ENCODE results near the gene FOXF2.

FOXF2 gene

DNA sequence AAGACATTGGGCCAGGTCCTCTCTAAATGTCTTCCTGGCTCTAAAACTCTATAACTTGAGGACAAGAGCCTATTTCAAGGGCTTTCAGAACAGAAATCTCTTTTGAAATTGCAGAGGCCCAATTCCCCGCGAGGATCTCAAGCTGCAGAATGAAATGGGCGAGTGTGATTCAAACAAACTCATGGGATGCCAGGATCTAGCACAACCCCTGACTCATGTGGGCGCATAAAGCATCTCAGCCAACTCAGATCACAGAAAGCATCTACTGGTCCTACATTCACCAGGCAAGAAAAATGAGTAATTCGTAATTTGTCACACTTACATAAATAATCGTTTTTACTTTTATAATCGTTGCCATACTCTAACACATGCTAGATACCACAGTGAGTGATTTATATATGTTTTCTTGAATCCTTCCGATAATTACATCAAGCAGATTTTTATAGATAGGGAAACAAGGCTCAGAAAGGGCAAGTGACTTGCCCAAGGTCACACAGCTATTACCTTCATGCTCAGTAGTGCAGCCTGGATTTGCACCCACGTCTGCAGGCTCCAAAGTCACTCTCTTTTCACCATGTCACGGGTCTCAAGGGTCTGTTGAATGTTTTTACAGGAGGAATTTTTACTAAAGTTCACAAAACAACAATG lies 26.2 kb downstream of the FOXF2 start:
- DNase-seq, result no peak

DNA sequence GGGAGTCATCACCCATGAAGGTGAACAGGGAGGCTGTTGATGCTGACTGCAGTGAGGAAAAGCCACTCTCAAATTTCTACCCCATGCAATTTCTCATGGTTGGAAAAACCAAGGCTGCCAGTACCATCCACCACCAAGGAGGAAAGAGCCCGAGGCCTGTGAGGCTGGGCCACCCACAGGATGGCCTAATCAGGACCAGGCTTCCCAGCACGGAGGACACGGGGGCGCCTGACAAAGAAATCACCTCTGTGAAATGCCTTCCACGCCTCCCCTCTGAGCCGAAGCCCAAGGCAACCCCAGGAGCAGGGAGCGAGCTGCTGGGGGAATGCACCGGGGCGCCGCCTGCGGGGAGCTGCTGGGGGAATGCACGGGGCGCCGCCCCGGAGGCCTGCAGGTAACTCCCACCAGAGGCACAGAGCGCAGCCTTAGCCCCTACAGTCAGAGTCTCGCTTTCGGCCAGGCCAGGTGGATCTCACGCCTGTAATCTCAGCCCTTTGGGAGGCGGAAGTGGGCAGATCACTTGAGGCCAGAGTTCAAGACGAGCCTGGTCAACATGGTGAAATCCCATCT lies 26.9 kb downstream of the FOXF2 start:
- no peak for DNase-seq

DNA sequence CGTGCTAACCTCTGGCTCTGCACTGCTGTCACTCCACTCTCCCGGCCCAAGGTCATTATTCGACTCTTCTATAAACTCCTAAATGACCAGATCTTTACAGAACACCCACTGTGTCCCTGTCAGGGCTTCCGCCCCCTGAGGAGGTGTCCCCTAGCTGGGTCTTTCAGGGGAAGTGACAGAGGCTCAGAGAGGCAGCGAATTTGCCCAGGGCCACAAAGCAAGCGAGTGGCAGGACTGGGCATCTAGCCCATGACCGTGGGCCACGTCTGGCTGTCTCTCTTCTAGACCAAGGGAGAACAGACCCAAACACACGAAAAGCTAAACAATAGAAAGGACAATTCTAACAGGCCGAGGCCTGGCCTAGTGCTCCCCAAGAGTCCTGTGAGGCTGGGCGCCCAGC lies 27.4 kb downstream of the FOXF2 start:
- no peak for DNase-seq

DNA sequence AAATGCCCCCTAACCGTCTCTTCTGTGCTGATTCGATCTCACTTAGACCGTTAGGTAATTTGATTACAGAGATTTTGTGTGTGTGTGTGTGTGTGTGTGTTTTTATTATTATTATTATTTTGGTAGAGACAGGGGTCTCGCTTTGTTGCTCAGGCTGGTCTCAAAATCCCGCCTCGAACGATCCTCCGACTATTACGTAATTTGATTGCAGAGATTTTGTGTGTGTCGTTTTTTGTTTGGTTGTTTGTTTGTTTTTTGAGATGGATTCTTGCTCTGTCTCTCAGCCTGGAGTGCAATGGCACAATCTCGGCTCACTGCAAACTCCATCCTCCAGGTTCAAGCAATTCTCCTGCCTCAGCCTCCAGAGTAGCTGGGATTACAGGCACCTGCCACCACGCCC lies 28.3 kb downstream of the FOXF2 start:
- DNase-seq, result no peak

DNA sequence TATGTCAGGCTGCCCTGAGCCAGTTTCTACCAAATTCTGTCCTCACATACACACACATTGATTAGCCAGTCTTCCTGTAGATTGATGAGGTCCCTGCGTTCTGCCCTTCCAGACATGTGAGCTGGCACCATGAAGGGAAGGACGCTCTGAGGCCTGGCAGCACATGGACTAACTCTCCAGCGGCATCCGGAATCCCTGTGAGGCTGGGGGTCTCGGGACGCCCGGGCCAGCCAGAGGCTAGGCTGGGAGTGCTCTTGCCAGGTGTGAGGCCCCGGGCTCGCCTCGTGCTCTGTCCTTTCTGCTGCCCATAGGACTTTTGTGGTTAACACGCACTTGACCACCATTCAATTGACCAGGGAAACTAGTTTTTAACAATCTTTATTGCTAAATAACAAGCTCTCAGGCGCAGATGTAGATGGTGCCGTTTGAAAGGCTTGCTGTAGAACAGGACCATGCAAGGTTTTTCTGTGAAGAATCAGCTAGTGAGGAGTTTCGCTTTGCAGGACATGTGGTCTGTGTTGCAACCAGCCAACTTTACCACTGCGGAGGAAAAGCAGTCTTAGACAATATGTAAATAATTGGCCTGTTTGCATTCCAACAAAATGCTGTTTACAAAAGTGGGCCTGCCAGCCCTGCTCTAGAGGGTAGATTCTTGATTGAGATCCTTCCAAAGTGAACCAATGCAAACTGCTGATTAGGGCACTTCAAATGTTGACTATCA lies 29.3 kb downstream of the FOXF2 start:
- no peak for DNase-seq

DNA sequence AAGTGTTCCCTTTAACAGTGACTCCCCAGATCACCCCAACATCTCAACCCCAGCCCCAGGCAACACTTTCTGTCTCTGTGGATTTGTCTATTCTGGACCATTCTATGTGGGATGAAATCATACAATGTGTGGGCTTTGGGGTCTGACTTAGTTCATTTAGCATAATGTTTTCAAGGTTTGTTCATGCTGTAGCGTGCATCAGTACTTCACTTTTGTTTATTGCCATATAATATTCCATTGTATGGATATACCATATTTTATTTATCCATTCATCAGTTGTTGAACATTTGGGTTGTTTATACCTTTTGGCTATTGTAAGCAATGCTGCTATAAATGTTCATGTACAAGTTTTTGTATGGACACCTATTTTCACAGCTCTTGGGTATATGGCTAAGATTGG lies 31.0 kb downstream of the FOXF2 start:
- DNase-seq, result no peak

DNA sequence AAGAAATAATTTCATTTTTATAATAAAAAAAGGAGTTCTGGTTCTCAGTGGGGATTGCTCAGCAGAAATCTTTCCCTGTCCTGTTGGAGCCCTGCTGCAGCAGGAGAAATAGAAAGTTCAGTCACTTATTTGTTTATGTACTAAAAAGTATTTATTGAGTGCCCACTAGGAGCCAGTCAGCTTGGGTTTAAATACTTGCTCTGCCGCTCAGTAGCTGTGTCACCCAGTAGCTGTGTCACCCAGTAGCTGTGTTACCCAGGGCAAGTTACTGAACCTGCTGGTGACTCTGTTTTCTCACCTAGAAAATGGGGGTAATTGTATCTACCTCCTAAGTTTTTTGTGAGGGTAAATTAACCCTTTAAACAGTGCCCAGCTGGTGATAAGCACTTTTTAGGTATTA lies 32.9 kb downstream of the FOXF2 start:
- no peak for DNase-seq

DNA sequence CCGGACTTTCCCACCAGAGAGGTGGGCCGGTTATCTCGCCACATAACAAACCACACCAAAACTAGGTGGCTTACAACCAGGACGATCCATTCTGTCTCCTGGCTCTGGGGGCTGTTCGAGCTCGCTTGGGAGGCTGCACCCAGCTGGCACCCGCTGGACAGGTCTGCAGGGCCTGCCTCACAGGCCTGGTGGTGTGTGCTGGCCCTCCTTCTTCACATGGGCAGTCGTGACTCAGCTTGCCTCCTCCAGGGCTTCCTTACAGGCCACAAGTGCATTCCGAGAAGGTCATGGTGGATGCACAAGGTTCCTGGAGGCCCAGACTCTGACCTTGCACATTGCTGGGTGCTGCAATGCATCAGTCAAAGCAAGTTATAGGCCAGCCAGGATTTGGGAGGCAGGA lies 34.2 kb downstream of the FOXF2 start:
- DNase-seq, result no peak

DNA sequence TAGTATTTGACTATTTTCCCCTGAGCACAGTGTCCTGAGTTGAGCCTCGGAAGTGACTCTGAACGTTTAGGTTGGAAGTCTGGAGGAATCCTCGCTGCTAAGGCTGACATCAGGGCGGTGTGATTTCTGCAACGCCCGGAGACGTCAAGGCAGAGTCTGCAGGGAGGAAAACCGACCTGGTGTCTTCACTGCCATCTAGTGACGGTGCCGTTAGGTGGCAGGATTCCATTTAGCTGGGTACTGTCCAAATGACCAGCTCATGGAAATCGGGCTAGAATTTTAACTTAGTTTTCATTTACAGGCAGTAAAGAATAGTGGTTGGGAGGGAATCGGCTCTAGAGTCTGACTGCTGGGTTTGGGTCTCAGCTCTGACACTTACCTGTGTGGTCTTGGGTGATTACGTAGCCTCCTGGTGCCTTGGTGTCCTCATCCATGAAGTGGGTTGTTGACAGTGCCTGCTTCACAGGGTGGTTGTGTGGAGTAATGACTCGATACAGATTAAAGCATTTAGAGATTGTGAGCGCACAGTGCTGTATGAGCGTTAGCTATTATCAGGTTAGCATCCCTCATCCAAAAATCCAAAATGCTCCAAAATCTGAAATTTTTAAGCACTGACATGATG lies 35.0 kb downstream of the FOXF2 start:
- peak; percentile 58 for DNase-seq

DNA sequence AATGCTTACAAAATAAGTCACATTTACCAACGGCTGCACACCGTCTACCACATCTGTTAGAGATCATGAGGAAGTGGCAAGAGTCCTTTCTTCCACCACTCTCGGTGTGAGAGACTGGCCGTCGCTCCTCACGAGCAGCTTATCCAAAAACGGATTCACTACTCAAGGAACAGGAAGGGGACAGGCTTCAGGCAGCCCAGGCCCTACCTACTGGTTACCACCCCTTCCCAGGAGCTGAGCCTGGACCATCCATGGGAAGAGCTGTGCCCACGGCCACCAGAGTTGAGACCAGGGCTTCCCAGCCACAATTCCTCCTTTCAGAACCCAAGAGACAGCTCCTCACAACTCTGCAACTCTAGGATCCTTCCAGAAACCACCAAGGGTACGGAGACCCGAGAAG lies 37.0 kb downstream of the FOXF2 start:
- DNase-seq, result no peak

DNA sequence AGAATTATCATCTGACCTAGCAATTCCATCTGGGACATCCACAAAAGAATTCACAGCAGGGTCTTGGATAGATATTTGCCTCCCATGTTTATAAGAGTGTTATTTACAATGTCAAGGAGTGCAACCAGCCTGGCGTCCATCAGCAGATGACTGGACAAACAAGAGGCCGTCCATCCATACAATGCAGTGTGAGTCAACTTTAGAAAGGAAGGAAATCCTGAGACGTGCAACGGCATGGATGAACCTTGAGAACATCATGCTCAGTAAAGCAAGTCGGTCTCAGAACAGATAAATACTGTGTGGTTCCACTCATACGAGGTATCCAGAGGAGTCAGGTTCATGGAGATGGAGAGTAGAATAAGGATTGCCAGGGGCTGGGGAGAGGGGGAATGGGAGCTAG lies 46.4 kb downstream of the FOXF2 start:
- DNase-seq, result no peak

DNA sequence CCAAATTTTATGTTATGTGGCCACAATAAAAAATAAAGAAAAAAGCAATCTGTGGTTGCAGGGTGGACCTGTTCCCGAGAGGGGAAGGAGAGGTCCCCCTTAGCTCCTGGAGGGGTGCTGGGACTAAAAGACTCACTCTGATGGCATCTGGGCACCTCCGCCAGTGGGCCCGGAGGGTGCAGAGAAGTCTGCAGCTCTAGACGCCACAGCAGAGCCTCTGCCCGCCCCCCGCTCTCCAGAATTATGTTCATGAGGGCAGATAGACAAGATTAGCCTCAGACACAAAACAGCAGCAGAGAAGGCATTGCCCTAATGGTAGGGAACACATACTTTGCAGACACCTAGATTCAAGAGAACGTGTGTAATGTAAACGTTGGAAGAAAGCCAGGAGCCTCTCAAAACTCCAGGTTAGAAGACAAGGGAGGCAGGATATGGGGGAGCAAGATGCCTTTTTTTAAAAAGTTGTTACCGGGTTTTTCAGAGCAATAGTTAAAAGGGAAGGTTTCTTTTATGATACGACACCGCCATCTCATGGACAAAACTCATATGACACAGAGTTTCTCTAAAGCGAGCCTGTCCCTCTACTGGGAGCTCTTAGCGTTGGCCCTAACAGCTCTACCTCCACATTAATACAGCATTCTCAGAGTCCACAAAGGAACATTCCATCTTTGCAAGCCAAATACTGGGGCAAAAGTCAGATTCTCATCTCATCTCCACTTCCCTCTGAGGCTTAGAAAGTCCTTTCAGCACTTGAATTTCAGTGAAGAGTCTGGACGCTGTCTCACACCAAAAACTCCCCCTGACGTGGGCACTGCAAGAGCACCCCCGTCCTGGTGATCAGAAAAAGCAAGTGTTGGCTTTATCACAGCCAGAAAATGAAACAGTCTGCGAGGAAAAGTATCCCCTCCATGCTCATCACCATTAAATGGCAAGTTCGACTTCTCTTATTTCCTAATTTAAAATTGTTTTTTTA lies 47.2 kb downstream of the FOXF2 start:
- DNase-seq, result peak; percentile 73

DNA sequence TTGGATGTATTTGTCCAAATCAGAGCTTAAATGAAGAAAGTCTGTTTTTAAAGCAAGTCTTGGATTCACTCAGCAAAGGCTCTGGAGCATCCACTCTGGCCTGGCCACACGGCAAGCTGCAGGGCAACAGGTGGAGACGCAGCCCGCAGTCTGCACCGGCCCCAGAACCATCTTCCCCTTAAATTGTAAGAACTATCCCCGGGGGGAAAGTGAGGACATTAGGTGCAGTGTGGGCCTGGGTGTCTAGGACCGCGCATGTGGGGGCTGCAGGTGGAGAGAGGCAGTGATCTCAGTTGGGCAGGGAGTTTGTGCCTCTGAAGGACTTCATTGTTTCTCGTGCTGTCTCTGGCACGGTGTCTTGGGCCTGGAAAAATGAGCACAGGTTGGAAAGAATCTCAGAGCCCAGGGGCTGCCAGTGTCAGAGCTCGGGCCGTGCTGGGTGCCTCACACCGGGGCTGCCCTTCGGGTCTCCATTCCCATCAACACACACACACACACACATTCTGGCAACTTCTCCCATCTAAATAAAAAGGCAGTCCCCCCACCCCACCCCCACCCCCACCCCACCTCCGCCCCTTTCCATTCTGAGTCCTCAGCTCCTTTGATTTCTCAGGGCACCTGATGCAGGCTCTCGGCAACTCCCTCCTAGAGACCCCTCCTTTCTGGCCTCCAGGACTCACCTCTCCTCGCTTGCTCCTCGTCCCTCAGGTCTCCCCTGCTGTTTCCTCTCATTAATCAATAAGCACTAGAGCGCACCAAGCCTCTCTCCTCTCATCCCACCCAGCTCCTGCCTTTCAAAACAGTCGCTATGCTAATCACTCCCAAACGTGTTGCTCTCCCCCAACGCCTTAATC lies 48.4 kb downstream of the FOXF2 start:
- DNase-seq, result no peak

DNA sequence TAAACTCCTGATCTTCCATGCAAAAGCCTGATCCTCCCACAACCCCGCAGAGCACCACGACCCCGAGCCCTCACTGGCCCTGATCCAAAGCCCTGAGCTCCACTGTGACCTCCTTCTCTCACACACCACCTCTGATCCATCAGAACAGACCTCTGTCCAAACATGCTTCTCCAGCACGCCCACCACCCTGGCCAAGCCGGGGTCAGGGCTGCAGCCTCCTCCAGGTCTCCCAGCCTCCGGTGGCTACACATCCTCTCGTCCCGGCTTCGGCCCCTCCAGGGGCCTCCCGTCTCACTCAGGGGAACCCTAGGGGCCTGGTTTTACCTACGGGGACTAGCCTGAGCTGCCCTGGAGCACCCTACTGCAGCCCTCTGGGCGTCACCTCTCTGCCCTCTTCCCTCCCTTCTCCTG lies 49.1 kb downstream of the FOXF2 start:
- no peak for DNase-seq

DNA sequence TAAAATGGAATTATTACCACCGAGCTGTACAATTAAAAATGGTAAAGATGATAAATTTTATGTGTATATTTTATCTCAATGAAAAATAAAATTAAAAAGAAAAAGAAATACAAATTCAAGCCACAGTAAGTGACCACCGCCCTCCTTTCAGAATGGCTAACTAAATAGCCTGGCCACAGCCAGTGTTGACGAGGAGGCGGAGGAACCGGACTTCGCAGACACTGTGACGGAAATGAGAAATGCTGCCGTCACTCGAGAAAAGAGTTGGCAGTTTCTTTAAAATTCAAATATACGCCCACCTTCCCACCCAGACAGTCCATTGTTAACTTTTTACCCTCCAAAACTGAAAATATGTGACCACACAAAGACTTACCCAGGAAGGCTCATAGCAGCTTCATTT lies 50.0 kb downstream of the FOXF2 start:
- DNase-seq, result no peak

DNA sequence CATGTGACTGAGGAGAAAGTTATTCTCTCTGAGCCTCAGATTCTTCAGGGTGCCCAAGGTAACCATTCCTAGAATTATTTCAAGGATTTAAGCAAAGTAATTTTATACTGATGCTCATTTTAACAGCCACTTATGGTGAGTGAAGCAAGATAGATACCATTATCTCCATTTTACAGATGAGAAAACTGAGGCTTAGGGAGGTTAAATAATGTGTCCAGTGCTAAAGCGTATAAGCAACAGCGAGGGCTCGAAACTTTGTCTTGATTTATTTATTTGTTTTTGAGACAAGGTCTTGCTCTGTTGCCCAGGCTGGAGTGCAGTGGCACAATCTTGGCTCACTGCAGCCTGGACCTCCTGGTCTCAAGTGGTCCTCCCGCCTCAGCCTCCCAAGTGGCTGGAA lies 53.6 kb downstream of the FOXF2 start:
- no peak for DNase-seq

Measured in DMS53 (cell line).